CD14-positive monocyte (primary cell): Measurements from ENCODE around the gene FGGY. TPM values are rescaled to one million over a fixed set of nuclear protein-coding genes. Genes with fewer than 3 reads are reported as not detected.

Experiments used
- DNase-seq, 3 donors: peaks; one replicate each; pipeline ENCODE4 v3.0.0-alpha.2; 2011 to 2022
- H2AFZ ChIP-seq: 2 replicates; pipeline ENCODE4 v1.6.0; 2012; ENCODE audit warnings: mild to moderate bottlenecking, low read depth, low read length, inconsistent platforms; ENCODE audit not compliant: insufficient read depth, poor library complexity, severe bottlenecking
- H3K27ac ChIP-seq, 2 donors: 1 replicate in 1 of 2; 2 replicates in 1 of 2; pipeline ENCODE4 v1.5.1; 2012 to 2013; ENCODE audit warnings: low read length in 2 of 2, control low read depth in 1 of 2, inconsistent platforms in 1 of 2, low read depth in 1 of 2, mild to moderate bottlenecking in 1 of 2
- H3K27me3 ChIP-seq, 2 donors: one replicate each; pipeline versions ENCODE4 v1.6.0 to v1.6.1; 2011 to 2013; ENCODE audit warnings: low read length in 2 of 2; ENCODE audit not compliant: control insufficient read depth in 2 of 2, insufficient read depth in 2 of 2
- H3K36me3 ChIP-seq, 2 donors: replicated peaks in 1 of 2; 1 replicate in 1 of 2; 2 replicates in 1 of 2; pipeline versions ENCODE4 v1.5.1 to v1.6.1; 2012 to 2013; ENCODE audit warnings: low read length in 2 of 2, control low read depth in 1 of 2, inconsistent platforms in 1 of 2, mild to moderate bottlenecking in 1 of 2; ENCODE audit not compliant: insufficient read depth in 2 of 2, control insufficient read depth in 1 of 2
- H3K4me1 ChIP-seq, 2 donors: 1 replicate in 1 of 2; 2 replicates in 1 of 2; pipeline versions ENCODE4 v1.5.1 to v1.6.1; 2012 to 2013; ENCODE audit warnings: low read length in 2 of 2, control low read depth in 1 of 2, inconsistent platforms in 1 of 2, mild to moderate bottlenecking in 1 of 2, moderate library complexity in 1 of 2; ENCODE audit not compliant: insufficient read depth in 2 of 2, control insufficient read depth in 1 of 2
- H3K4me2 ChIP-seq: replicated peaks from 2 replicates; pipeline ENCODE3; 2012; ENCODE audit warnings: low read length, moderate library complexity, mild to moderate bottlenecking; ENCODE audit not compliant: poor library complexity, severe bottlenecking; ENCODE audit errors: extremely low read depth
- H3K4me3 ChIP-seq, 3 experiments: fragments of 200-600 bp in 1 of 3; sonication (generic) in 1 of 3; replicated peaks in 1 of 3; 1 replicate in 2 of 3; 2 replicates in 1 of 3; pipeline ENCODE4 v1.5.1; 2011 to 2013; ENCODE audit warnings: low read length in 3 of 3, mild to moderate bottlenecking in 3 of 3, control low read depth in 2 of 3, low read depth in 2 of 3, inconsistent platforms in 1 of 3, moderate library complexity in 1 of 3
- H3K79me2 ChIP-seq: 2 replicates; pipeline ENCODE4 v1.6.0; 2012; ENCODE audit warnings: mild to moderate bottlenecking, control low read depth, inconsistent platforms, low read length, moderate library complexity; ENCODE audit not compliant: insufficient read depth
- H3K9ac ChIP-seq: 2 replicates; pipeline ENCODE4 v1.6.0; 2017; ENCODE audit warnings: low read length, mild to moderate bottlenecking; ENCODE audit not compliant: insufficient read depth, poor library complexity, severe bottlenecking
- H3K9me3 ChIP-seq, 2 donors: replicated peaks in 1 of 2; 1 replicate in 1 of 2; 2 replicates in 1 of 2; pipeline versions ENCODE4 v1.5.1 to v1.6.1; 2012 to 2013; ENCODE audit warnings: low read length in 2 of 2, control low read depth in 1 of 2; ENCODE audit not compliant: control insufficient read depth in 1 of 2, insufficient read depth in 1 of 2
- H4K20me1 ChIP-seq: 2 replicates; pipeline ENCODE4 v1.6.0; 2012; ENCODE audit warnings: mild to moderate bottlenecking, low read length, control low read depth, moderate library complexity; ENCODE audit not compliant: insufficient read depth
- H3K27ac Mint-ChIP-seq, 7 donors: one replicate each; pipeline ENCODE4 v1.8.0; 2020; ENCODE audit warnings: mild to moderate bottlenecking in 7 of 7, mixed read lengths in 7 of 7, moderate library complexity in 6 of 7, inconsistent platforms in 2 of 7
- H3K27me3 Mint-ChIP-seq, 3 donors: one replicate each; pipeline ENCODE4 v1.8.0; 2021 to 2022; ENCODE audit warnings: low read depth in 3 of 3, mild to moderate bottlenecking in 3 of 3, mixed read lengths in 3 of 3, moderate library complexity in 3 of 3, inconsistent platforms in 1 of 3
- H3K36me3 Mint-ChIP-seq, 2 donors: one replicate each; pipeline ENCODE4 v1.8.0; 2020; ENCODE audit warnings: mixed read lengths in 2 of 2, inconsistent platforms in 1 of 2, mild to moderate bottlenecking in 1 of 2
- H3K4me1 Mint-ChIP-seq: one replicate; pipeline ENCODE4 v1.8.0; 2020; ENCODE audit warnings: mild to moderate bottlenecking, mixed read lengths
- H3K4me3 Mint-ChIP-seq, 2 donors: one replicate each; pipeline ENCODE4 v1.8.0; 2020; ENCODE audit warnings: mild to moderate bottlenecking in 2 of 2, mixed read lengths in 2 of 2, moderate library complexity in 1 of 2
- H3K9me3 Mint-ChIP-seq, 7 donors: one replicate each; pipeline ENCODE4 v1.8.0; 2020 to 2022; ENCODE audit warnings: mixed read lengths in 7 of 7, mild to moderate bottlenecking in 6 of 7, moderate library complexity in 6 of 7, inconsistent platforms in 2 of 7
- WGBS: methylation state at CpG from one replicate; pipeline ENCODE4 v1.1.5; 2013; ENCODE audit warnings: missing lambda C conversion rate; ENCODE audit not compliant: insufficient coverage; 5-methylcytosine and 5-hydroxymethylcytosine counted together
- intact Hi-C, 2 donors: fragments of 100-400 bp; cut with micrococcal nuclease; formaldehyde crosslinking; loops; one replicate each; pipeline versions ENCODE4 v1.15.0 to v1.15.1; 2023
- polyA plus RNA-seq, 3 donors: library from polyadenylated mRNA; depleted of rRNA in 1 of 3; unstranded in 2 of 3; stranded (reverse) in 1 of 3; fragments of 300-500 nt in 2 of 3; fragments of >200 nt in 1 of 3; fragmentation: Illumina TruSeq in 2 of 3; gene quantifications; 1 replicate in 2 of 3; 2 replicates in 1 of 3; pipeline ENCODE4 v1.2.3, GENCODE V29; 2012 to 2021
- TF ChIP-seq, protein P1 (sequence below): fragments of 200-600 bp; IDR thresholded peaks from one replicate; pipeline ENCODE4 v1.8.0; 2022; ENCODE audit warnings: antibody characterized with exemption, mild to moderate bottlenecking

FGGY gene
- polyA plus RNA-seq, 3 donors, result 2.3 to 4.3 (median 2.9) TPM

DNA sequence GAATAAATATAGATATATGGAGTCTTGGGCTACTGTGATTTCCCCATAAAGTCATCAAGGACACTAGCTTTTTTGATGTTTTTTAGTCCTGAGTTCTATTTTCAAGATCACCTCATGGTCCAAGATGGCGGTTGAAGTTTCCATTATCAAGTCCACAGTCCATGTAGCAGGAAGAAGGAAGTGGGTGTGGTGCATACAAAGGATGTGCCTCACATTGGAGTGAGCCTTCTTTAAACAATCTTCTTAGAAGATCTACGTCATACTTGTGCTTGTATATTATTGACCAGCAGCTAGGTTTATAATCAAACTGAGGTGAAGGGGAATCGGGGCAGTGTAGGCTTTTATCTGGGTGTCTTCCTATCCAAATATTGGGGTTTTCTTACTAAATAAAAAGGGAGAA lies 93.4 kb downstream of the FGGY start:
- TF ChIP-seq, protein P1, sequence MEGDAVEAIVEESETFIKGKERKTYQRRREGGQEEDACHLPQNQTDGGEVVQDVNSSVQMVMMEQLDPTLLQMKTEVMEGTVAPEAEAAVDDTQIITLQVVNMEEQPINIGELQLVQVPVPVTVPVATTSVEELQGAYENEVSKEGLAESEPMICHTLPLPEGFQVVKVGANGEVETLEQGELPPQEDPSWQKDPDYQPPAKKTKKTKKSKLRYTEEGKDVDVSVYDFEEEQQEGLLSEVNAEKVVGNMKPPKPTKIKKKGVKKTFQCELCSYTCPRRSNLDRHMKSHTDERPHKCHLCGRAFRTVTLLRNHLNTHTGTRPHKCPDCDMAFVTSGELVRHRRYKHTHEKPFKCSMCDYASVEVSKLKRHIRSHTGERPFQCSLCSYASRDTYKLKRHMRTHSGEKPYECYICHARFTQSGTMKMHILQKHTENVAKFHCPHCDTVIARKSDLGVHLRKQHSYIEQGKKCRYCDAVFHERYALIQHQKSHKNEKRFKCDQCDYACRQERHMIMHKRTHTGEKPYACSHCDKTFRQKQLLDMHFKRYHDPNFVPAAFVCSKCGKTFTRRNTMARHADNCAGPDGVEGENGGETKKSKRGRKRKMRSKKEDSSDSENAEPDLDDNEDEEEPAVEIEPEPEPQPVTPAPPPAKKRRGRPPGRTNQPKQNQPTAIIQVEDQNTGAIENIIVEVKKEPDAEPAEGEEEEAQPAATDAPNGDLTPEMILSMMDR, result no peak
- H3K4me3 ChIP-seq, result no peak overlapping the region
- no peak overlapping the region for H3K27ac ChIP-seq
- no peaks in the 10 kb centered on the region for H3K79me2 ChIP-seq
- peaks cover 4% of the 10 kb centered on the region for H3K4me1 Mint-ChIP-seq
- H3K4me2 ChIP-seq, result no peak overlapping the region
- no peaks in the 10 kb centered on the region for H3K9me3 ChIP-seq
- no peaks in the 10 kb centered on the region for H3K27me3 ChIP-seq
- no peaks in the 10 kb centered on the region for H3K9me3 Mint-ChIP-seq
- H3K27ac Mint-ChIP-seq, result no peak overlapping the region
- H3K36me3 Mint-ChIP-seq, result no peaks in the 10 kb centered on the region
- intact Hi-C loops, result no loop called here
- no peak for DNase-seq
- H3K36me3 ChIP-seq, result no peaks in the 10 kb centered on the region
- no peak overlapping the region for H2AFZ ChIP-seq
- WGBS, result no CpG with 5 or more reads among the region's 3 CpGs
- no peak overlapping the region for H3K4me3 Mint-ChIP-seq
- H3K9ac ChIP-seq, result no peak overlapping the region
- peaks cover 0 to 1% (median 0%) of the 10 kb centered on the region in 3 donors for H3K27me3 Mint-ChIP-seq
- H3K4me1 ChIP-seq, result no peaks in the 10 kb centered on the region
- no peaks in the 10 kb centered on the region for H4K20me1 ChIP-seq

DNA sequence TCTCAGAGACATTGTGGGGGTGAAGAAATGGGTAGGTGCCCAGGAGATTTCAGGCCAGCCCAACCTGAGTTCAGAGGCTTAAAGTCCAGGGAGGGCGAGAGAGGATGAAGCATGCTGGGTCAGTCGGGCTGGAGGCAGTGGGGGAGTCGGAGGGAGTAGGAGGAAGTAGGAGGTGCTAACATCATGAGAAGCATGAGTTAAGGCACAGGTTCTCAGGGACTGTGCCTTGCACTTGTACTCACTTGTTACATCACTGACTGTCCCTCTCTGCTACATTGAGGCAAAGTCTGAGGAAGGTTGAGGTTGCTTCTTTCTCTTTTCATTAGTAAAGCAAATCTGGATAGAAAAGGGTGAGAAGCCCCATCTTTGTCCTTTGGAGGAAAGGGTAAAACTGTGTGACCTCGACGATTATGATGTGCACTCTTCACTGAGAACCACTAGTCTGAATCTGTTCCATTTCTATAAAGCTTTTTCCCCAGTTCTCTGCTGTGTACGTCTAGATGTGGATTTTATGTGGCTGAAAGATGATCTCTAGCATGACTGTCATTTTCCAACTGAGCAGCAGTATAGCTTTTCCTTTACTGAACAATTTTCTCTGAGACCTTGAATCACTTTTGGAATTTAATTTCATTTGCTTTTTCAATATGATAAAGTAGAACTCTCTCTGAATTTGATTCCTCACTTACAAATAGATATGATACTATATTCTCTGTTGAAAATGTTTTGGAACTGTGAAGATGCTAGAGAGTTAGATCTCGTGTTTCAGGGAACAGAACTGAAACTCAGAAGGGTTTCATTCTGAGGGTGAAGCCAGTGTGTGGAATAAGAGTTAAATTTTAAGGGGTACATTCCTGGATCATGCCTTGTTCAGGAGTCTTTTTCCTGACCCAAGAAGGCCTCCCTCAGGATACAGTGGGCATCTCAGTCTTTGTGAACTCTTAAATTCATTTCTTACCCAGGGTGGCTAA lies 94.6 kb downstream of the FGGY start:
- Mint-ChIP-seq H3K27me3 (peaks cover 0 to 1% (median 0%) of the 10 kb centered on the region in 3 donors), H3K9me3 (no peaks in the 10 kb centered on the region), H3K4me3 (no peak overlapping the region), H3K36me3 (no peaks in the 10 kb centered on the region), H3K4me1 (peaks cover 4% of the 10 kb centered on the region), H3K27ac (no peak overlapping the region)
- H3K4me2 ChIP-seq, result no peak overlapping the region
- H2AFZ ChIP-seq, result no peak overlapping the region
- 100% methylated on average over 1 of the region's 7 CpGs for WGBS
- H3K4me3 ChIP-seq, result no peak overlapping the region
- DNase-seq, result no peak
- no peak overlapping the region for H3K9ac ChIP-seq
- H3K4me1 ChIP-seq, result no peaks in the 10 kb centered on the region
- TF ChIP-seq, protein P1, result no peak
- intact Hi-C loops, result no loop called here
- H3K9me3 ChIP-seq, result no peaks in the 10 kb centered on the region
- H3K79me2 ChIP-seq, result no peaks in the 10 kb centered on the region
- H3K27ac ChIP-seq, result no peak overlapping the region
- H3K36me3 ChIP-seq, result no peaks in the 10 kb centered on the region
- no peaks in the 10 kb centered on the region for H4K20me1 ChIP-seq
- no peaks in the 10 kb centered on the region for H3K27me3 ChIP-seq
